Neural progenitor cell (in vitro differentiated cells): ENCODE data around the gene SOCS4. TPM values are rescaled to one million over a fixed set of nuclear protein-coding genes. Genes with fewer than 3 reads are reported as not detected.
A peak's percentile ranks its signal among the peaks of the same experiment; 100 is the strongest.

Source experiments
- DNase-seq: peaks from one replicate; pipeline ENCODE4 v3.0.0-alpha.2; 2016; ENCODE audit warnings: low spot score
- H2AFZ ChIP-seq: fragments of 200-600 bp; sonication (generic); replicated peaks from 2 replicates; pipeline ENCODE4 v1.6.1; 2016; ENCODE audit warnings: antibody characterized with exemption
- H3F3A ChIP-seq: fragments of 200-600 bp; sonication (generic); 2 replicates; pipeline ENCODE4 v1.6.1; 2016; ENCODE audit warnings: antibody characterized with exemption, low read depth
- H3K27ac ChIP-seq: fragments of 200-600 bp; sonication (generic); 2 replicates; pipeline ENCODE4 v1.5.1; 2016; ENCODE audit warnings: mild to moderate bottlenecking
- H3K27me3 ChIP-seq: fragments of 200-600 bp; sonication (generic); 2 replicates; pipeline ENCODE4 v1.6.1; 2016; ENCODE audit warnings: mild to moderate bottlenecking, moderate library complexity
- H3K36me3 ChIP-seq: fragments of 200-600 bp; sonication (generic); 2 replicates; pipeline ENCODE4 v1.5.1; 2016
- H3K4me1 ChIP-seq: fragments of 200-600 bp; sonication (generic); 2 replicates; pipeline ENCODE4 v1.6.1; 2016; ENCODE audit warnings: mixed run types
- H3K4me2 ChIP-seq: fragments of 200-600 bp; sonication (generic); 2 replicates; pipeline ENCODE4 v1.6.1; 2016
- H3K4me3 ChIP-seq: fragments of 200-600 bp; sonication (generic); 2 replicates; pipeline ENCODE4 v1.5.1; 2016
- H3K79me2 ChIP-seq: fragments of 200-600 bp; sonication (generic); 2 replicates; pipeline ENCODE4 v1.6.1; 2016; ENCODE audit warnings: low read depth
- H3K9ac ChIP-seq: fragments of 200-600 bp; sonication (generic); 2 replicates; pipeline ENCODE4 v1.6.1; 2016
- H3K9me3 ChIP-seq: fragments of 200-600 bp; sonication (generic); 2 replicates; pipeline ENCODE4 v1.5.1; 2016; ENCODE audit warnings: low read depth
- H4K20me1 ChIP-seq: fragments of 200-600 bp; sonication (generic); 2 replicates; pipeline ENCODE4 v1.6.1; 2016; ENCODE audit warnings: low read depth
- H3K27ac Mint-ChIP-seq: 3 replicates; pipeline ENCODE4 v1.8.0; 2021; ENCODE audit warnings: mixed read lengths
- H3K27me3 Mint-ChIP-seq: 2 replicates; pipeline ENCODE4 v1.8.0; 2022; ENCODE audit warnings: low read depth, mild to moderate bottlenecking, inconsistent platforms, moderate library complexity, mixed read lengths; ENCODE audit not compliant: insufficient read depth
- H3K36me3 Mint-ChIP-seq: 3 replicates; pipeline ENCODE4 v1.8.0; 2021; ENCODE audit warnings: mixed read lengths
- H3K4me1 Mint-ChIP-seq: 3 replicates; pipeline ENCODE4 v1.8.0; 2021; ENCODE audit warnings: mixed read lengths
- H3K4me3 Mint-ChIP-seq: 3 replicates; pipeline ENCODE4 v1.8.0; 2021; ENCODE audit warnings: mild to moderate bottlenecking, moderate library complexity, mixed read lengths
- H3K9me3 Mint-ChIP-seq: 3 replicates; pipeline ENCODE4 v1.8.0; 2020; ENCODE audit warnings: mixed read lengths
- EZH2 ChIP-seq: fragments of 200-600 bp; sonication (generic); IDR thresholded peaks from 2 replicates; pipeline ENCODE4 v1.6.1; 2017; ENCODE audit warnings: antibody characterized with exemption, mild to moderate bottlenecking, moderate library complexity
- EZH2phosphoT487 ChIP-seq: fragments of 200-600 bp; sonication (generic); IDR thresholded peaks from 2 replicates; pipeline ENCODE4 v1.6.1; 2017; ENCODE audit warnings: antibody characterized with exemption
- total RNA-seq: library from RNA; depleted of rRNA; stranded (reverse); fragments of >200 nt; gene quantifications from 2 replicates; pipeline ENCODE4 v1.2.3, GENCODE V29; 2015; ENCODE audit warnings: low replicate concordance
- TF ChIP-seq, protein P1 (sequence below): fragments of 200-600 bp; sonication (generic); IDR thresholded peaks from 2 replicates; pipeline ENCODE4 v1.5.1; 2017; ENCODE audit warnings: antibody characterized with exemption, mild to moderate bottlenecking

SOCS4 gene
- total RNA-seq, 1 donor from 2014 or later: 32.6 TPM

DNA sequence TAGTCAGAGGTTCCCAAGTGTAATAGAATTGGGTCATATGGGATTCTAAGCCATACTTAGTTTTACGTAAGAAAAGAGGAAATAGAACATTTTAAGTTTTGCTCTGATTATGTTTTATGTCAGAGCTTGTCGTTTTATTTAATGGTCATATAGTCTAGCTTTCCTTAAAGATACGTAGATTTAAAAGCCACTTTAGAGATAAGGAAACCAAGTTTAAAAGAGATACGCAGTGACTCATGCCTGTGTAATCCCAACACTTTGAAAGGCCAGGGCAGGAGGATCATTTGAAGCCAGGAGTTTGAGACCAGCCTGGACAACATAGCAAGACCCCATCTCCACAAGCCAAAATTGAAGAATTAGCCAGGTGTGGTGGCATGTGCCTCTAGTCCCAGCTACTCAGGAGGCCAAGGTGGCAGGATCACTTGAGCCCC is 44.0 kb downstream of the SOCS4 start:
- Histone ChIP-seq H3K27ac (no peak overlapping the region), H3K79me2 (no peaks in the 10 kb centered on the region), H3K4me1 (peaks cover 5% of the 10 kb centered on the region), H3K9ac (no peak overlapping the region), H4K20me1 (peaks cover 21% of the 10 kb centered on the region), H3K9me3 (no peaks in the 10 kb centered on the region), H3F3A (peaks cover 47% of the 10 kb centered on the region), H3K27me3 (no peaks in the 10 kb centered on the region), H2AFZ (no peak overlapping the region), H3K4me3 (no peak overlapping the region), H3K36me3 (peaks cover 6% of the 10 kb centered on the region), H3K4me2 (no peak overlapping the region)
- Mint-ChIP-seq H3K27me3 (peaks cover 4% of the 10 kb centered on the region), H3K9me3 (no peaks in the 10 kb centered on the region), H3K4me3 (no peak overlapping the region), H3K27ac (peak overlapping the region; percentile 88), H3K4me1 (peaks cover 42% of the 10 kb centered on the region), H3K36me3 (peaks cover 14% of the 10 kb centered on the region)
- no peak for DNase-seq
- TF ChIP-seq EZH2: no peak
- no peak for TF ChIP-seq EZH2phosphoT487
- TF ChIP-seq, protein P1, sequence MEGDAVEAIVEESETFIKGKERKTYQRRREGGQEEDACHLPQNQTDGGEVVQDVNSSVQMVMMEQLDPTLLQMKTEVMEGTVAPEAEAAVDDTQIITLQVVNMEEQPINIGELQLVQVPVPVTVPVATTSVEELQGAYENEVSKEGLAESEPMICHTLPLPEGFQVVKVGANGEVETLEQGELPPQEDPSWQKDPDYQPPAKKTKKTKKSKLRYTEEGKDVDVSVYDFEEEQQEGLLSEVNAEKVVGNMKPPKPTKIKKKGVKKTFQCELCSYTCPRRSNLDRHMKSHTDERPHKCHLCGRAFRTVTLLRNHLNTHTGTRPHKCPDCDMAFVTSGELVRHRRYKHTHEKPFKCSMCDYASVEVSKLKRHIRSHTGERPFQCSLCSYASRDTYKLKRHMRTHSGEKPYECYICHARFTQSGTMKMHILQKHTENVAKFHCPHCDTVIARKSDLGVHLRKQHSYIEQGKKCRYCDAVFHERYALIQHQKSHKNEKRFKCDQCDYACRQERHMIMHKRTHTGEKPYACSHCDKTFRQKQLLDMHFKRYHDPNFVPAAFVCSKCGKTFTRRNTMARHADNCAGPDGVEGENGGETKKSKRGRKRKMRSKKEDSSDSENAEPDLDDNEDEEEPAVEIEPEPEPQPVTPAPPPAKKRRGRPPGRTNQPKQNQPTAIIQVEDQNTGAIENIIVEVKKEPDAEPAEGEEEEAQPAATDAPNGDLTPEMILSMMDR: no peak

DNA sequence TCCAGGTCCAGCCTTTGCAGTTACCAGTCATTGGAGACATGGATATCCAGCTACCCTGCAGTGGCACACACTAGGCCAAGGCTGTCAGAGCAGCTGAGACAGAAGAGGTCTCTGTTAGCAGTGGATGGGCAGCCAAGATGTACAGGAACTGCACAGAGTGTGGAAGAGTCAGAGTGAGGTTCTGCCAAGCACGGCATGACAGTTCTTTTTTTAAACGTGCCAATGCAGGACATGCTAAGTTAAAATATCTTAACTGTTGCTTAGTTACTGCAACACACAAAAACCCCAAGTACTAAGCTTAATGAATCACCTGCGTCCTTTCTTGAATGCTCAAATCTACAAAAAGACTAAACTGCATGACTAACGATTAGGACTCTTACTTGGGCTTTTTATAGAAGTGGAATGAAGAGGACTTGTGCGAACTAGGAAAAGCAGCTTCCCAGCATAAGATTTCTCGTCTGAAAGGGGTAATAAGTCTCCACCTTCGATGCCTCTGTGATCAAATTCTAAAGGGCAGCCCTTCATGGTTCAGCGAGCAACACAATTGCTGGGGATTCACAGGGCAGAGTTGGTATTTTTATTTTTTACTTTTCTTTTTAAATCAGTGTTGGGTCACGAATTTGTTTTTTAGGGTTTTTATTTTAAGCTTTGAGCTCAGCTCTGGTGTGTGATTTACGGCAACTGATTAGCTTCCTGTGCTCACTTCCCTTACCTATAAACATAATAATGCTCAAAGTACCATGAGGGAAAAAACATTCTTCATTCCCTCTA is 45.0 kb downstream of the SOCS4 start:
- Histone ChIP-seq H3K9ac (no peak overlapping the region), H2AFZ (no peak overlapping the region), H3K4me3 (no peak overlapping the region), H3F3A (peaks cover 39% of the 10 kb centered on the region), H3K27me3 (no peaks in the 10 kb centered on the region), H4K20me1 (peaks cover 15% of the 10 kb centered on the region), H3K9me3 (no peaks in the 10 kb centered on the region), H3K36me3 (no peaks in the 10 kb centered on the region), H3K4me1 (peaks cover 5% of the 10 kb centered on the region), H3K79me2 (no peaks in the 10 kb centered on the region), H3K27ac (no peak overlapping the region), H3K4me2 (no peak overlapping the region)
- H3K36me3 Mint-ChIP-seq: peaks cover 8% of the 10 kb centered on the region
- peaks cover 5% of the 10 kb centered on the region for H3K27me3 Mint-ChIP-seq
- H3K27ac Mint-ChIP-seq: peak overlapping the region; percentile 95
- TF ChIP-seq EZH2phosphoT487 (no peak), EZH2 (no peak)
- TF ChIP-seq, protein P1: no peak
- peaks cover 44% of the 10 kb centered on the region for H3K4me1 Mint-ChIP-seq
- no peaks in the 10 kb centered on the region for H3K9me3 Mint-ChIP-seq
- peak overlapping the region; percentile 62 for H3K4me3 Mint-ChIP-seq
- DNase-seq: no peak

DNA sequence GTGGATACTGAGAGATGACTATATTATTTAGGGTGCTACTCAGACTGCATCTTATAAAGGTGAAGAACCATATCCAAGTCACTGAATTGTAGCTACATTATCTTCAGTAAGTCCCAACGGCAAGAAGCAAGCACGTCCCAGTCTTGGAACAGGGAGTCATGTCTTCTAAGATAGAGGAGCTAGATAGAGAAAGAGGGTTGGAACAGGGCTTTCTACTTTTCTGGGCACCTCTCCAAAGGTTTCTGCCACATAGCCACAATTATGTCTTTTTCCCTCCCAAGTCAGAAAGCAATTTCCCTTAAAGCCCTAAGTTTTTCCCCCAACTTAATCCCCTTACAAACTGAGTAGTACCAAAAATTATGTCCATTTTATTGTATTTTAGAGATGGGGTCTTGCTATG is 46.8 kb downstream of the SOCS4 start:
- H3K27ac ChIP-seq: no peak overlapping the region
- no peak overlapping the region for H3K27ac Mint-ChIP-seq
- H3K9me3 Mint-ChIP-seq: no peaks in the 10 kb centered on the region
- peaks cover 7% of the 10 kb centered on the region for H4K20me1 ChIP-seq
- peaks cover 53% of the 10 kb centered on the region for H3K4me1 Mint-ChIP-seq
- no peak overlapping the region for H2AFZ ChIP-seq
- no peaks in the 10 kb centered on the region for H3K36me3 Mint-ChIP-seq
- no peak for DNase-seq
- TF ChIP-seq EZH2phosphoT487 (no peak), EZH2 (no peak)
- TF ChIP-seq, protein P1: no peak
- no peak overlapping the region for H3K4me3 Mint-ChIP-seq
- no peaks in the 10 kb centered on the region for H3K79me2 ChIP-seq
- peaks cover 28% of the 10 kb centered on the region for H3F3A ChIP-seq
- H3K4me3 ChIP-seq: no peak overlapping the region
- H3K27me3 ChIP-seq: no peaks in the 10 kb centered on the region
- H3K4me2 ChIP-seq: no peak overlapping the region
- no peaks in the 10 kb centered on the region for H3K9me3 ChIP-seq
- peaks cover 5% of the 10 kb centered on the region for H3K27me3 Mint-ChIP-seq
- H3K4me1 ChIP-seq: peaks cover 12% of the 10 kb centered on the region
- no peaks in the 10 kb centered on the region for H3K36me3 ChIP-seq
- H3K9ac ChIP-seq: no peak overlapping the region
